AG09319 (cell line): ENCODE data around the gene NAT8L.

ENCODE experiments used
- DNase-seq: peaks from one replicate; pipeline ENCODE4 v3.0.0-alpha.2; 2010; ENCODE audit warnings: low read depth; ENCODE audit errors: extremely low read depth
- TF ChIP-seq, protein P1 (sequence below): IDR thresholded peaks from 2 replicates; pipeline ENCODE4 v1.5.1; 2011; ENCODE audit warnings: low read depth, mild to moderate bottlenecking, inconsistent platforms, low read length, moderate library complexity

NAT8L gene

DNA sequence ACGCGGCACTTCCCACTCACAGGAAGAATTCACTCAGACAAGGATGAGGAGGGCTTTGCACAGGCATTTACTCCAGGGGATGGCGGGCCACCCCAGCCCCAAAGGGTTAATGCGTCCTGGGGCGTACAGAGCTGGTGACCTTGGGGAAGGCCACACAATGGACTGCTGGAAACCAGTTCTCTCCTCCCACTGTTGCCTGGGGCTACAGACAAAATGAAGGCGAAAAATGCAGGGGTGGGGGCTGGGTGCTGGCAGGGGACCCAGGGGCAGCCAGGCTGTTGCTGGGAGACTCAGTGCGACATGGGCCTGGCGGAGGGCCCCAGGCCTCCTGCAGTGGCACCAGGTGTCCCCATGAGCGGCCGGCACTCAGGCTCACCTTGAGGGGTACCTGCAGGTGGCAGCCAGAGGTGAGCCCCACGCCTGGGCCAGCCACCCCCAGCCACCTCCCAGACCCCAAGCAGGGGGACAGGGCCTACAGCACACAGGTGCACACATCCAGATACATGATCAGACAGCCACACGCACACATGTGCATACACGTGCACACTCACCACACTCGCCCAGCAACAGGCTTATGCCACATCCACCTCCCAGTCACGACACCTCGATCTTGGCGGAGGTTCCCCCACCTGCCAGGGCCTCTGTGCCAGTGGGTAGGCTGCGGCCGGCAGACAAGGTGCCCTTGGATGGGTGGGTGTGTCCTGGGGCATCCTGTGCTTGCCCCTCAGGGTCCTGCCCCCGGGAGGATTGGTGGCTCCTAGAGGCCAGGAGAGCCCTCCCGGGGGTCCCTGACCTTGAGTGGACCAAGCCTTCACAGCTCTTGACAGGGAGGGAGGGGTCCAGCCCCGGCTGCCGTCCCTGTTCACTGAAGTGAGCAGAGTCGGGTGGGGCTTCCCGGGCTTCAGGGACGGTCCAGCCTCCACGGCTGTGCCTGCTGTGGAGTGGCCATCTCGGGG, 13.1 kb downstream of the NAT8L start:
- no peak for DNase-seq
- TF ChIP-seq, protein P1, sequence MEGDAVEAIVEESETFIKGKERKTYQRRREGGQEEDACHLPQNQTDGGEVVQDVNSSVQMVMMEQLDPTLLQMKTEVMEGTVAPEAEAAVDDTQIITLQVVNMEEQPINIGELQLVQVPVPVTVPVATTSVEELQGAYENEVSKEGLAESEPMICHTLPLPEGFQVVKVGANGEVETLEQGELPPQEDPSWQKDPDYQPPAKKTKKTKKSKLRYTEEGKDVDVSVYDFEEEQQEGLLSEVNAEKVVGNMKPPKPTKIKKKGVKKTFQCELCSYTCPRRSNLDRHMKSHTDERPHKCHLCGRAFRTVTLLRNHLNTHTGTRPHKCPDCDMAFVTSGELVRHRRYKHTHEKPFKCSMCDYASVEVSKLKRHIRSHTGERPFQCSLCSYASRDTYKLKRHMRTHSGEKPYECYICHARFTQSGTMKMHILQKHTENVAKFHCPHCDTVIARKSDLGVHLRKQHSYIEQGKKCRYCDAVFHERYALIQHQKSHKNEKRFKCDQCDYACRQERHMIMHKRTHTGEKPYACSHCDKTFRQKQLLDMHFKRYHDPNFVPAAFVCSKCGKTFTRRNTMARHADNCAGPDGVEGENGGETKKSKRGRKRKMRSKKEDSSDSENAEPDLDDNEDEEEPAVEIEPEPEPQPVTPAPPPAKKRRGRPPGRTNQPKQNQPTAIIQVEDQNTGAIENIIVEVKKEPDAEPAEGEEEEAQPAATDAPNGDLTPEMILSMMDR, result no peak

DNA sequence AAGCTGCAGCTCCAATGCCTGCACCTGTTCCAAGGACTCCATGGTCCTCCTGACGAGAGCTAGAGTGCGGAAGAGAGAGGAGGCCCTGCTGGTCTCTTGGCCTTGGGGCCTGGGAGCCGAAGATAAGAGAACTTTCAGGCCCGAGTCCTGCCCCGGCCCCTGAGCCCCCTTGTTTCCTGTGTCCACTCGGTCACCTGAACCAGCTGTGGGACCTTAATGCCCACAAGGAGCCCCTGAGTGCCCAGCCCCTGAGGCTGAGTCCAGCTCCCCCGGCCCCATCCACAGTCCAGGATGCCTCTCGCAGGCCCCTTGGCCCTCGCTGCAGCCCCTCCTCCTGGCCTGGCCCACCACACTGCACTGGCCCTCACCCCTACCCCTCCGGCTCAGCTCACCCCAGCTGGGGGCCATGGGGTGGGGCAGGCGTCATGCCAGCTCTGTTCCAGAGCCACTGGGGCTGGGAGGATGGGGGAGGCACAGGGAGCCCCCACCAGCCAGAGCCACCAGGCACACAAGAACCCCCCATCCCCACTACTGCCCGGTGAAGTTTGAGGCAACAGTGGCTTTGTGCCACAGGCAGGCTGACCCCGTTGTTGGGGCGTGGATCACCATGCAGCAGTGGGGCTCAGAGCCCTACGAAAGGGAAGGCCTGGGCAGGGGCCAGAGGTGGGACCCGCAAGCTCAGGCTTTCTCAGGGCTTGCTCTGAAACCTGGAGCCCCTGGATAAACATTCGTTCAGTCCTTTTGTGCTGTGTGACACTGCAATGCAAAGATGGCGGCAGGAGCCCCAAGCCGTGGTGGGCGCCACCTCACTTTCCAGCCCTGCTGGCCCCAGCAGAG, 14.1 kb downstream of the NAT8L start:
- TF ChIP-seq, protein P1, result no peak
- DNase-seq, result no peak

DNA sequence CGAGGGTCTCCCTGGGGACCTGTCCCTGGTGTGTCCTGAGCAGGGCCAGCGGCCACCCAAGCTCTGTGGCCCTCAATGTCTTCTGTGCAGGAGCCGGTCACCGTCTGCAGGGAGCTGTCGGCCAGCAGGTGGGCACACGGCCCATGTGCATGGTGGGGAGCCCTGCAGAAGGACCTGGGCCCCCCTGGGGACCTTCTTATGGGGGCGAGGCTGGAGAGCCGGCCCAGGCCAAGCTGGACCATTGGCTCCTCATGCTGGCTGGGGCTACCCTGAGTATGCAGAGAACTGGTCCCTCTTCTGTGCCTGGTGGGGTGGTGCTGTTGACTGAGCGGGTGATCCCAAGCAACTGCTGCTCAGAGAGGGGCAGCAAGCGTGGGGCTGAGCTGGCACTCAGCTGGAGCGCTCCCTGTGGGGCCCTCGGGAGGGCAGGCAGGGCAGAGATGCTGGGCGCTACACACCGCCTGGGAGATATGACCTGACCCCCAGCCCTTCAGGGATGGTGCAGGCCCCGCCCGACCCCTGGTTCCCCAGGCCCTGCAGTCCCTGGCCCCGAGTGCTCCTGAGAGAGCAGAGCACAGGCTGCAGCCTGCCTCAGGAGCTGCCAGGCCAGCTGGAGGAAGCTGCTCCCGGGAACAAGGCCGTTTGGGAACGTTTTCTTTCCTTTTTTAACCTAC, 14.8 kb downstream of the NAT8L start:
- TF ChIP-seq, protein P1, result no peak
- no peak for DNase-seq

DNA sequence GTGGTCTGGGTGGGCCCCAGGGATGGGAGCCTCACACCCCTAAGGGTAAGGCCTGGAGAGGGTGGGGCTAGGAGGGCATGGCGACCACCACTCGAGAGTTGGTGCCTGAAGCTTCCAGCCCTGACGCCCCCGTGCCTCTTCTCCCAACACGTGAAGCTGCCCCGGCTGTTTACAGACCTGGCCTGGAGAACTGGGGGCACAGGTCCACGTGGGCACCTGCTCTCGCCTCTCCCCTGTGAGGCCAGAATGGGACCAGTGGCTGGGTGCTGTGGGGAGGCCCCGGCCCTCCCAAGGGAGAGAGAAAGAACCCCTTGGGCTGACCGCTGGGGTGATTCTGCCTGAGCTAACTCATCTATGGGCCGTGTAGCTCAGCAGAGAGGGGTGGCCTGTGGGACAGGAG, 15.5 kb downstream of the NAT8L start:
- no peak for DNase-seq
- TF ChIP-seq, protein P1, result no peak

DNA sequence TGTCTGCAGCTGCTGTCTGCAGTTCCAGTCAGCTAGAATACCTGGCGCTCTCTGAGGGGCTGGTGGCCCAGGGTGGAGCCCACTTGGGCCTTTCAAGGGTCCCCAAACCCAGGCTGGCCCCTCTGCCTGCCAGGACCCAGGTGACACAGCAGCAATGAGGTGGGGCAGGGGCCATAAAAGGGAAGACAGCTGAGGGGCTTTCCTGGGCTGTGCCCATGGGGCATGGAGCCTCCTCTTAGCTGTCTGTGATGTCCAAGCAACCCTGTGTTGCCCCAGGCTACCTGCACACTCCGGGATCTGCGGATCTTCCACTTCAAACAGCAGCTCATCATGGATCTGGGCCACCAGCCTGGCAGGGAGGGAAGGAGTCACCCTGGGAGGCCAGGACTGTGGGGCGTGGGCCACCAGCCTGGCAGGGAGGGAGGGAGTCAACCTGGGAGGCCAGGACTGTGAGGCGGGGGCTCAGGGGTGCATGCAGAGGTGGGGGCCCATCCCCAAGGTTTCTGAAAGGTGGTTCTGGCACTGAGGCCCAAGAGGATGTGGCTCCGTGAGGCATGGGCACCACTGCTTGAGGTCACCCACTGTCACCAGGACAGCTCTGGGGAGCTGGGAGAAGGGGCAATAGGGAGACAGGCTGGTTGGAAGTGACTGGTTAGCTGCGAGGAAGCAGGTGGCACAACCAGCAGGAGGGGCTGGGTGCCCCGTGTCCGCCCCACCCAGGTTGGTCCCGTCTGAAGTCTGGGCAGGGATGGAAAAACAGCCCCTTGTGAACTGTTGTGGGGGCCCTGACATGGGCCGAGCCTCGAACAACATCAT, 16.3 kb downstream of the NAT8L start:
- TF ChIP-seq, protein P1, result no peak
- no peak for DNase-seq

DNA sequence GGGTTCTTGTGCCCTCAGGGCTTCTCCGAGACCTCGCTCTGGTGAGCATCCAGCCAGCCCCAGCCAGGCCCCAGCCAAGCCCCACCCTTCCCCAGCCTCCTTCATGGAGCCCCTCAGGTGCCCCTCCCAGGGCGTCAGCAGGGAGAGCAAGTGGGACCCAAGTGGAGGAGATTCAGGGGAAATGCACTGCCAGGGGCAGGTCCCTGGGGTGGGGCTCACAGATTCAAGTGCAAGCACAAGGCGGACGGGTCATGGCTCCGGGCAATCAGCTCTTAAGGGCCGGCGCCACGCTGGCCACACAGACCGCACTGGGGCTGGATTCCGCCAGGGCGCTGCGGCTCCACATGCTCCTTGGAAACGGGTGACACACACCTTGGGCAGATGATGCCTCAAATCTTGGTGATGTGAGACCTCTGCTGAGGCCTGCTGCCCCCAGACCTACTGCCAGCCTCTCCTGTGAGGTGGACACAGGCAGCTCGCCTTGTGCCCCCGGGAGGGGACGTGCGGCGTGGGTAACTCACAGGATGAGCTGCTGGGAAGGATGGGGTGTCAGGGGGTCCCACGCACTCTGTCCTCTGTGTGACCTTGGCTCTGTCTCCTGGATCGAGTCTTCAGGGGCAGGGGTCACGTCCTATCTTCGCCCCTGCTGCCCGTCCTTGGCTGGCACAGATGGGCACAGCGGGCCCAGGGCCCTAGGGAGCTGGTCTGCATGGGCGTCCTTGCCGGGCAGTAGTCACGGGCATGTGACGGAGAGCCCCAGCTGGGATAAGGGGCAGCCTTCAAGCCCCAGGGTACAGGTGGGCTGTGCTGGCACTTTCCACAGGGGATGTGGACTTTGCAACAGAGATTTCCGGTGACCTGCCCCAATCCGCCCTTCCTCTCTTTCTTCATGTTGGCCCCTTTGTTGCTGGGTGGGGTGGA, 17.1 kb downstream of the NAT8L start:
- TF ChIP-seq, protein P1, result no peak
- no peak for DNase-seq
